ENCODE results near the gene RGS21.

RGS21 gene

DNA sequence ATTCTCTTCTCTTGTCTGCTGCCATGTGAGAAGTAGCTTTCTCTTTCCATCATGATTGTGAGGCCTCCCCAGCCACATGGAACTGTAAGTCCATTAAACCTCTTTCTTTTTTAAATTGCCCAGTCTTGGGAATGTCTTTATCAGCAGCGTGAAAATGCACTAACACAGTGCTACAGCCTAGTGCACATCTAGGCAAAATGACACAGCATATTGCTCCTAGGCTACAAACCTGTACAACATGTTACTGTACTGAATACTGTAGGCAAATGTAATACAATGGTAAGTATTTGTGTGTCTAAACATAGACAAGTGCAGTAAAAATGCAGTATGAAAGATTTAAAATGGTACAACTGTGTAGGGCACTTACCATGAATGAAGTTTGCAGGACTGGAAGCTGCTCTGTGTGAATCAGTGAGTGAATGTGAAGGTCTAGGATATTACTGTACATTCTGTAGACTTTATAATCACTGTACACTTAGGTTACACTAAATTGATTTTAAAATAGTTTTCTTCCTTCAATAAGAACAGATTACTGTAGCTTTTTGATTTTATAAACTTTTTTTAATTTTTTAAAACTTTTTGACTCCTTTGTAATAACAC lies 69.4 kb downstream of the RGS21 start:
- TF ChIP-seq CTCF (conservative IDR thresholded peaks at IDR 0.05; ENCODE audit: low read depth): no peak
- no peak overlapping the region for H3K27ac ChIP-seq
- ChIA-PET CTCF (no interaction called here), POLR2A (ENCODE audit: low non-redundant PET) (no interaction called here)
- DNase-seq (ENCODE audit: low spot score): no peak

DNA sequence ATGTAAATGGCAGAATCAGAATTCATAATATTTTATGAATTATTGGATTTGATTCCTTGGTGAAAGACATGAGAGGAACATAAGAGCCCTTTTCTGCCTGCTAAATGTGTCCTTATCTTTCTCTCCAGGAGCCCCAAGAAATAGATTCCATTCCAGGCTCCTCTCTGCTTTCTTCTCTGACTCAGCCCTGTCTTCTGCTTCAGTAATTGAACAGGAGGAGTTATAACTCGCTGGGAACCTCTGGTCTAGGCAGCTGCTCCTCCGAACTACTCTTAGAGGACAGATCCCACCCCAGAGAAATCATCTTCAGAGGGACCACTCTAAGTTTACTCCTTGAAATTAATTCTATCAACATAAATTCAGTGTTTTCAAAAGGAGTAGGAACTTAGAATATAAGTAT lies 78.4 kb downstream of the RGS21 start:
- POLR2A ChIA-PET (ENCODE audit: low non-redundant PET): no interaction called here
- no peak overlapping the region for H3K27ac ChIP-seq
- no peak for TF ChIP-seq CTCF (conservative IDR thresholded peaks at IDR 0.05; ENCODE audit: low read depth)
- CTCF ChIA-PET: no interaction called here
- DNase-seq (ENCODE audit: low spot score): no peak

GRCh38 chr1:192395895-192396294 lies 79.1 kb downstream of the RGS21 start:
- POLR2A ChIA-PET (ENCODE audit: low non-redundant PET): no interaction called here
- CTCF ChIA-PET: no interaction called here

GRCh38 chr1:192399161-192399560 lies 82.4 kb downstream of the RGS21 start:
- no peak for TF ChIP-seq CTCF (conservative IDR thresholded peaks at IDR 0.05; ENCODE audit: low read depth)
- ChIA-PET CTCF (interaction anchor here (0.7 kb wide), 1 partner anchor 294 kb away, joined by 3 read pairs; no protein-coding TSS in a partner anchor), POLR2A (ENCODE audit: low non-redundant PET) (no interaction called here)
- no peak for DNase-seq (ENCODE audit: low spot score)
- no peak overlapping the region for H3K27ac ChIP-seq

More at GRCh38 chr1:192395895-192396294, 79.1 kb downstream of the RGS21 start:
- no peak overlapping the region for H3K27ac ChIP-seq
- no peak for DNase-seq (ENCODE audit: low spot score)
- no peak for TF ChIP-seq CTCF (conservative IDR thresholded peaks at IDR 0.05; ENCODE audit: low read depth)

DNA sequence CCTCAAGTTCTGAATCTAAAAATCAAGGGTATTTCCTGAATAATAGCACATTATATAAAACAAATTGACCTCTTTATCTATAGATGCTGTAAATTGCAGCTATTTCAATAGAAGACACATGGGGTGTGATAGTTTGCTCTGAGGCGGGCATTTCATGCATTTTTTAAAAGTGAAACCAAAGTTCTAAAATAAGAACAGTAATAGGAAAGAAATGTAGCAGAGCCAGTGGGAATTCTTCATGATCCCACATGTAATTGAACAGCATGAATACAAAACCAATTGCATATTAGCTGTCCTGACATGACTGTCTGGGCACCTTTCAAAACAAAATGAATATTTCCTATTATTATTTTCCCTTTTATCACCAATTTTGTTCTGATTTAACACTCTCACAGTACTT lies 85.0 kb downstream of the RGS21 start:
- POLR2A ChIA-PET (ENCODE audit: low non-redundant PET): no interaction called here

GRCh38 chr1:192402571-192402970 lies 85.8 kb downstream of the RGS21 start:
- DNase-seq (ENCODE audit: low spot score): no peak
- H3K27ac ChIP-seq: no peak overlapping the region
- TF ChIP-seq CTCF (conservative IDR thresholded peaks at IDR 0.05; ENCODE audit: low read depth): no peak
- ChIA-PET POLR2A (ENCODE audit: low non-redundant PET) (no interaction called here), CTCF (no interaction called here)

More for the DNA sequence above, 85.0 kb downstream of the RGS21 start:
- CTCF ChIA-PET: interaction anchor here (0.6 kb wide), 1 partner anchor 42 kb away, joined by 3 read pairs; no protein-coding TSS in a partner anchor
- no peak overlapping the region for H3K27ac ChIP-seq
- TF ChIP-seq CTCF (conservative IDR thresholded peaks at IDR 0.05; ENCODE audit: low read depth): no peak
- DNase-seq (ENCODE audit: low spot score): peak; percentile 26

All from RWPE1 (cell line).